Uterus (tissue), 4 donors: ENCODE data around the gene A2M. TPM values are rescaled to one million over a fixed set of nuclear protein-coding genes. Genes with fewer than 3 reads are reported as not detected.

Experiments used
- DNase-seq, 2 donors: peaks; one replicate each; pipeline ENCODE4 v3.0.0-alpha.2; 2019 to 2020
- H3K27ac ChIP-seq, 2 donors: fragments of 200-600 bp; sonication (generic); 1 replicate in 1 of 2; 2 replicates in 1 of 2; pipeline ENCODE4 v1.5.1; 2016 to 2018
- H3K27me3 ChIP-seq, 2 donors: fragments of 200-600 bp; sonication (generic); one replicate each; pipeline ENCODE4 v1.5.1; 2018 to 2019; ENCODE audit warnings: control low read depth in 1 of 2
- H3K36me3 ChIP-seq, 2 donors: fragments of 200-600 bp; sonication (generic); one replicate each; pipeline ENCODE4 v1.5.1; 2019; ENCODE audit warnings: control low read depth in 1 of 2
- H3K4me1 ChIP-seq, 2 donors: fragments of 200-600 bp; sonication (generic); one replicate each; pipeline ENCODE4 v1.5.1; 2018 to 2019; ENCODE audit warnings: control low read depth in 1 of 2
- H3K4me3 ChIP-seq, 2 donors: fragments of 200-600 bp; sonication (generic); 1 replicate in 1 of 2; 2 replicates in 1 of 2; pipeline ENCODE4 v1.5.1; 2018 to 2019; ENCODE audit warnings: mild to moderate bottlenecking in 1 of 2
- H3K9me3 ChIP-seq, 2 donors: fragments of 200-600 bp; sonication (generic); one replicate each; pipeline ENCODE4 v1.5.1; 2019; ENCODE audit warnings: control low read depth in 1 of 2
- CTCF ChIP-seq, 4 experiments: fragments of 200-600 bp in 2 of 4; fragments of 450-650 bp in 2 of 4; sonication (generic) in 2 of 4; IDR thresholded peaks; one replicate each; pipeline ENCODE4 v1.5.1; 2016 to 2019; ENCODE audit warnings: antibody characterized with exemption in 4 of 4, mild to moderate bottlenecking in 2 of 4, moderate library complexity in 1 of 4
- POLR2A ChIP-seq, 2 donors: fragments of 450-650 bp; IDR thresholded peaks; one replicate each; pipeline ENCODE4 v1.6.1; 2016; ENCODE audit warnings: antibody characterized with exemption in 2 of 2, mild to moderate bottlenecking in 1 of 2, moderate library complexity in 1 of 2
- intact Hi-C: fragments of 100-400 bp; cut with DNase I; formaldehyde crosslinking; loops from one replicate; pipeline ENCODE4 v1.15.1; 2023; ENCODE audit warnings: low total_unique reads
- total RNA-seq, 4 donors: library from RNA; depleted of rRNA in 3 of 4; stranded (reverse); fragments of >200 nt in 3 of 4; gene quantifications; one replicate each; pipeline versions ENCODE4 v1.1.0 to v1.2.4, GENCODE V29; 2014 to 2023
- donor health status: DM: yes; HTN: yes; CAD: no.

The A2M gene
- total RNA-seq, 4 donors from 2014 or later, result 305 to 1,063 (median 353) TPM

DNA sequence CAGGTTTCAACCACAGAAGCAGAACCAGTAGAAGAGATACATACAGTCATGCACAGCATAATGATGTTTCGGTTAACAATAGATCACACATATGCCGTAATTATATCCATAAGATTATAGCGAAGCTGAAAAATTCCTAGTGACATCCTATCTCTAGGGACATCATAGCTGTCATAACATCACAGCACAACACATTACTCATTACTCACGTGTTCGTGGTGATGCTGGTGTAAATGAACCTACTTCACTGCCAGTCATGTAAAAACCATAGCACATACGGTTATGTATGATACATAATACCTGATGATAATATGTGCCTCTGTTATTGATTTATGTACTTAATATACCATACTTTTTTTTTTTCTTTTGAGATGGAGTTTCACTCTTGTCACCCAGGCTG, 81.6 kb downstream of the A2M start:
- Histone ChIP-seq H3K36me3 (no peaks in the 10 kb centered on the region), H3K27me3 (no peaks in the 10 kb centered on the region), H3K4me3 (no peak overlapping the region), H3K9me3 (no peaks in the 10 kb centered on the region), H3K4me1 (no peaks in the 10 kb centered on the region), H3K27ac (no peak overlapping the region)
- DNase-seq, result no peak
- intact Hi-C loops, result no loop called here
- TF ChIP-seq CTCF (IDR thresholded peaks at IDR 0.05) (no peak), POLR2A (IDR thresholded peaks at IDR 0.05) (no peak)

DNA sequence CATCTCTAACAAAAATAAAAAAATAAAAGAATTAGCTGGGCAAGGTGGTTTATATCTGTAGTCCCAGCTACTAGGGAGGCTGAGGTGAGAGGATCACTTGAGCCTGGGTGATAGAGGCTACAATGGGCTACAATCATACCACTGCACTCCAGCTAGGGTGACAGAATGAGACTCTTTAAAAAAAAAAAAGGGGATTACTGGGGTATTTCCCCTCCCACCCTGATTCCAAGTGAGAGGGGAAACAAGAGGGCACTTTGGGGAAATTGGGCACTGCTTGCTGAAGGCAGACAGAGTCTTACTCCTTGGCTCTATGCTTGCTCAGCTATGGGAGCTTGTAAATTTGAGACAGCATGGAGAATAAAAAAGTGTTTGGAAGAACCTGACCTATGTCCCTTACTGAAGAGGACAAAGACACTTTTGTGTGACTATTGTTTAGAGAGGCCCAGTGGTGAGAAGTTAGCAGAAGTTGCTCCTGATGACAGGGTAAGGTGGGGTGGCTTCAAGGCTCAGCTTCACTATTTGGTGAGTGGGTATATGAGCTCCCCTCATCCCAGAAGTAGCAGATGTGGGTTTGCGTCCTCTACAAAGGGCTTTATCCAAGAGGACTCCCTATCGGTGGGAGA, 82.3 kb downstream of the A2M start:
- no peaks in the 10 kb centered on the region for H3K27me3 ChIP-seq
- no peak for DNase-seq
- intact Hi-C loops, result no loop called here

DNA sequence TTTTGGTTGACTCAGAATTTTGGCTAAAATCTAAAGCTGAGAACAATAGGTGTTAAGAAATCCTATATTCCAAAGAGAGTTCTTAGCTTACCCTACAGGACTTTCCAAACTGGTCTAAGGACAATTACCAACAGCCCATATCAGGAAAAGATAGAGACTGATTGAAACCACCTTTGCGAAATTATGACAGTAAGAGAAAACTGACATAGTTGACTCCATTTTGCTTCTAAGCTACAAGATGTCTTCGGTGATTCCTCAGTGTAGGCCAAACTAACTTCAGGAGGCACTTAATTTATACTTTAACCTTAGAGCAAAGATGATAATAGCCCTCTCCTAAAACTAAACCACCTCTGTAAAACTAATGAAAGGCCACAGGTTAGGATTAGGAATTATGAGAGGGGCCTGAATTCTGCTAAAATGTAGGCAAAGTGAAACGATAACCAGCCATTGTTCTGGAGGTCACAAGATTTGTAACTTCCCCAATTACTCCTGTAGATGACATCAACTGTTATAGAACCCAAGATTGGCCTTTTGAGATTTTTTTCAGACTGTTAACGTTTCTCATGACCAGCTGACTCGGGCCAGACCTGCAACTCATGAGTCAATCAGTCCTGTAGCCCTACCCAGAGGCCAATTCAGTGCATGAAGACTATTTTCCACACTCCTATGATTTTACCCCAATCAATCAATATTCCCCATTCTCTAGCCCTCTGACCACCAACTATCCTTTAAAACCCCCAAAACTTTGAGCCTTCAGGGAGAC, 83.3 kb downstream of the A2M start:
- Histone ChIP-seq H3K9me3 (no peaks in the 10 kb centered on the region), H3K27me3 (no peaks in the 10 kb centered on the region), H3K36me3 (no peaks in the 10 kb centered on the region), H3K4me3 (no peak overlapping the region), H3K4me1 (no peaks in the 10 kb centered on the region), H3K27ac (no peak overlapping the region)
- intact Hi-C loops, result no loop called here
- DNase-seq, result no peak
- TF ChIP-seq CTCF (IDR thresholded peaks at IDR 0.05) (no peak), POLR2A (IDR thresholded peaks at IDR 0.05) (no peak)

More for the DNA sequence above, 82.3 kb downstream of the A2M start:
- no peaks in the 10 kb centered on the region for H3K4me1 ChIP-seq
- no peaks in the 10 kb centered on the region for H3K9me3 ChIP-seq
- H3K36me3 ChIP-seq, result no peaks in the 10 kb centered on the region
- no peak overlapping the region for H3K27ac ChIP-seq
- H3K4me3 ChIP-seq, result no peak overlapping the region
- no peak for TF ChIP-seq CTCF (IDR thresholded peaks at IDR 0.05)
- TF ChIP-seq POLR2A (IDR thresholded peaks at IDR 0.05), result no peak

GRCh38 chr12:9030776-9031175, 84.9 kb downstream of the A2M start:
- Histone ChIP-seq H3K36me3 (no peaks in the 10 kb centered on the region), H3K4me1 (no peaks in the 10 kb centered on the region), H3K27ac (no peak overlapping the region), H3K4me3 (no peak overlapping the region), H3K27me3 (no peaks in the 10 kb centered on the region), H3K9me3 (no peaks in the 10 kb centered on the region)
- no peak for DNase-seq
- intact Hi-C loops, result no loop called here
- TF ChIP-seq POLR2A (IDR thresholded peaks at IDR 0.05) (no peak), CTCF (IDR thresholded peaks at IDR 0.05) (no peak)
